Natural killer cell (primary cell): ENCODE measurements around the gene SEMA5A. TPM values are rescaled to one million over a fixed set of nuclear protein-coding genes. Genes with fewer than 3 reads are reported as not detected.

Experiments
- ATAC-seq, 3 donors: fragments of 150-1000 bp in 2 of 3; fragments of 200-7000 bp in 1 of 3; cut with Tn5 transposase; 1 replicate in 1 of 3; 2 replicates in 2 of 3; pipeline ENCODE4 v1.10.0; 2021; ENCODE audit warnings: mild to moderate bottlenecking in 2 of 3, moderate library complexity in 2 of 3
- DNase-seq, 2 donors: peaks; one replicate each; pipeline versions ENCODE4 v3.0.0 to v3.0.0-alpha.2; 2013 to 2021; ENCODE audit warnings: mixed read lengths in 1 of 2
- H3K27ac ChIP-seq: one replicate; pipeline ENCODE4 v1.5.1; 2013; ENCODE audit warnings: mild to moderate bottlenecking, low read length
- H3K27me3 ChIP-seq: one replicate; pipeline ENCODE4 v1.6.1; 2013; ENCODE audit warnings: low read length; ENCODE audit not compliant: control insufficient read depth, insufficient read depth
- H3K36me3 ChIP-seq: one replicate; pipeline ENCODE4 v1.6.1; 2013; ENCODE audit warnings: low read length; ENCODE audit not compliant: control insufficient read depth, insufficient read depth
- H3K4me1 ChIP-seq: one replicate; pipeline ENCODE4 v1.6.1; 2013; ENCODE audit warnings: low read length; ENCODE audit not compliant: control insufficient read depth, insufficient read depth
- H3K4me3 ChIP-seq: one replicate; pipeline ENCODE4 v1.5.1; 2013; ENCODE audit warnings: low read length
- H3K9me3 ChIP-seq: one replicate; pipeline ENCODE4 v1.6.1; 2013; ENCODE audit warnings: low read length; ENCODE audit not compliant: control insufficient read depth, insufficient read depth
- H3K27ac Mint-ChIP-seq, 2 donors: one replicate each; pipeline ENCODE4 v1.8.0; 2022; ENCODE audit warnings: mild to moderate bottlenecking in 2 of 2, mixed read lengths in 2 of 2, moderate library complexity in 1 of 2
- H3K27me3 Mint-ChIP-seq, 2 donors: one replicate each; pipeline ENCODE4 v1.8.0; 2022; ENCODE audit warnings: low read depth in 2 of 2, mixed read lengths in 2 of 2
- H3K36me3 Mint-ChIP-seq: one replicate; pipeline ENCODE4 v1.8.0; 2022; ENCODE audit warnings: mixed read lengths
- H3K4me1 Mint-ChIP-seq, 2 donors: one replicate each; pipeline ENCODE4 v1.8.0; 2022; ENCODE audit warnings: mixed read lengths in 2 of 2
- H3K4me3 Mint-ChIP-seq: one replicate; pipeline ENCODE4 v1.8.0; 2022; ENCODE audit warnings: mild to moderate bottlenecking, moderate library complexity, mixed read lengths
- H3K9me3 Mint-ChIP-seq, 2 donors: one replicate each; pipeline ENCODE4 v1.8.0; 2022; ENCODE audit warnings: mixed read lengths in 2 of 2
- WGBS: methylation state at CpG from one replicate; pipeline ENCODE4 v1.1.7; 2013; ENCODE audit warnings: missing lambda C conversion rate; ENCODE audit not compliant: insufficient coverage; 5-methylcytosine and 5-hydroxymethylcytosine counted together
- intact Hi-C: fragments of 100-400 bp; cut with micrococcal nuclease; formaldehyde crosslinking; loops from one replicate; pipeline ENCODE4 v1.14.2; 2022
- total RNA-seq, 4 donors: library from RNA; stranded (reverse); fragments of 120-200 nt in 1 of 4; gene quantifications; one replicate each; pipeline versions ENCODE4 v1.2.3 to v1.2.4, GENCODE V29; 2013 to 2022
- TF ChIP-seq, protein P1 (sequence below): fragments of 200-600 bp; IDR thresholded peaks from one replicate; pipeline ENCODE4 v1.8.0; 2022; ENCODE audit warnings: antibody characterized with exemption

Gene SEMA5A
- total RNA-seq, 3 donors from 2014 or later (not counting 1 experiment from before 2014, with no cell fraction given) = 0.15 TPM; not detected in 2

DNA sequence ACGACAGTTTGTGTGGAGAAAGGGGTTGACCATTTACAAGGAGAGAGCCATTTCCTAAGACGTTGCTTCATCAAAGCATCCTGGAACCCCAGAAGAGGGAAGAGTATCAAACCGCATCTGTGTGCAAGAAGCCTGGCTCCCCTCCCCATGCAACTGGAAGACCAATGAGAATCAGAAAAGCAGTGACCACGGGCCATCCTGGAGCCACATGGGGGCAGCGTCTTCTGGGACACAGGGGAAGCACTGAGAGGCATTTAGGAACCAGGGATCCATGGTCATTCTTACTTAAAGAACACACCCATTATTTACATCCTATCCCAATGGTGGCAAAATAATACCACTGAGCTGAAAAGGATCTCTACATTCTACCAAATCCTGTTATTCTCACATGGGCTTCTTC lies 29.3 kb downstream of the SEMA5A start:
- Mint-ChIP-seq H3K27ac (no peak overlapping the region), H3K36me3 (no peaks in the 10 kb centered on the region), H3K4me1 (no peaks in the 10 kb centered on the region), H3K27me3 (no peaks in the 10 kb centered on the region), H3K9me3 (peaks cover 5 to 6% of the 10 kb centered on the region in 2 donors), H3K4me3 (no peak overlapping the region)
- ATAC-seq (no peak), DNase-seq (no peak)
- Histone ChIP-seq H3K27me3 (no peaks in the 10 kb centered on the region), H3K4me1 (no peaks in the 10 kb centered on the region), H3K9me3 (no peaks in the 10 kb centered on the region), H3K4me3 (no peak overlapping the region), H3K36me3 (no peaks in the 10 kb centered on the region), H3K27ac (no peak overlapping the region)
- 78% methylated on average over 5 of the region's 5 CpGs for WGBS
- TF ChIP-seq, protein P1, sequence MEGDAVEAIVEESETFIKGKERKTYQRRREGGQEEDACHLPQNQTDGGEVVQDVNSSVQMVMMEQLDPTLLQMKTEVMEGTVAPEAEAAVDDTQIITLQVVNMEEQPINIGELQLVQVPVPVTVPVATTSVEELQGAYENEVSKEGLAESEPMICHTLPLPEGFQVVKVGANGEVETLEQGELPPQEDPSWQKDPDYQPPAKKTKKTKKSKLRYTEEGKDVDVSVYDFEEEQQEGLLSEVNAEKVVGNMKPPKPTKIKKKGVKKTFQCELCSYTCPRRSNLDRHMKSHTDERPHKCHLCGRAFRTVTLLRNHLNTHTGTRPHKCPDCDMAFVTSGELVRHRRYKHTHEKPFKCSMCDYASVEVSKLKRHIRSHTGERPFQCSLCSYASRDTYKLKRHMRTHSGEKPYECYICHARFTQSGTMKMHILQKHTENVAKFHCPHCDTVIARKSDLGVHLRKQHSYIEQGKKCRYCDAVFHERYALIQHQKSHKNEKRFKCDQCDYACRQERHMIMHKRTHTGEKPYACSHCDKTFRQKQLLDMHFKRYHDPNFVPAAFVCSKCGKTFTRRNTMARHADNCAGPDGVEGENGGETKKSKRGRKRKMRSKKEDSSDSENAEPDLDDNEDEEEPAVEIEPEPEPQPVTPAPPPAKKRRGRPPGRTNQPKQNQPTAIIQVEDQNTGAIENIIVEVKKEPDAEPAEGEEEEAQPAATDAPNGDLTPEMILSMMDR = no peak
- intact Hi-C loops = no loop called here

- H3K4me1 Mint-ChIP-seq = no peaks in the 10 kb centered on the region
- Histone ChIP-seq H3K27ac (no peak overlapping the region), H3K4me1 (no peaks in the 10 kb centered on the region), H3K27me3 (no peaks in the 10 kb centered on the region), H3K9me3 (no peaks in the 10 kb centered on the region), H3K4me3 (no peak overlapping the region), H3K36me3 (no peaks in the 10 kb centered on the region)
- peaks cover 5 to 6% of the 10 kb centered on the region in 2 donors for H3K9me3 Mint-ChIP-seq
- intact Hi-C loops = no loop called here
- DNase-seq (no peak), ATAC-seq (no peak)
- H3K27me3 Mint-ChIP-seq = no peaks in the 10 kb centered on the region
- no peaks in the 10 kb centered on the region for H3K36me3 Mint-ChIP-seq
- H3K4me3 Mint-ChIP-seq = no peak overlapping the region
- H3K27ac Mint-ChIP-seq = no peak overlapping the region
- WGBS = 83% methylated on average over 3 of the region's 3 CpGs
- TF ChIP-seq, protein P1 = no peak
These were observed 30.4 kb downstream of the SEMA5A start for GRCh38 chr5:9515436-9515835.

DNA sequence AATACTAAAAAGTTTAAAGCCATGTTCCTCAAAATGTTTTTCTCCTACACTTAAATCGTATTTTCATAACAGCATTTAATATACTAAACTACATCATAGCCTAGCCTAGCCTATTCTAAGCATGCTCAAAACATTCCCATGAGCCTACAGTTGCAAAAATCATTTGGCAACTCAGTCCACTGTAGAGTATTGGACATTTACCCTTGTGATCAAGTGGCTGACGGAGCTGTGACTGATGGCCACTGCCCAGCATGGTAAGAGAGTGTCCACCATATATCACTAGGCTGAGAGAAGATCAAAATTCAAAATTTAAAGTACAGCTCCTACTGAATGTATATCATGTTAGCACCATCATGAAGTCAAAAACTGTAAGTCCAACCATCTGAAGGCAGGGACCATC lies 30.9 kb downstream of the SEMA5A start:
- TF ChIP-seq, protein P1 = no peak
- no peak overlapping the region for H3K27ac ChIP-seq
- H3K4me1 ChIP-seq = no peaks in the 10 kb centered on the region
- whole genome bisulfite sequencing = 79% methylated on average over 2 of the region's 2 CpGs
- no peaks in the 10 kb centered on the region for H3K27me3 ChIP-seq
- H3K36me3 ChIP-seq = no peaks in the 10 kb centered on the region
- no peaks in the 10 kb centered on the region for H3K9me3 ChIP-seq
- H3K4me3 ChIP-seq = no peak overlapping the region
- Mint-ChIP-seq H3K27me3 (no peaks in the 10 kb centered on the region), H3K36me3 (no peaks in the 10 kb centered on the region), H3K9me3 (peaks cover 5 to 6% of the 10 kb centered on the region in 2 donors), H3K4me3 (no peak overlapping the region), H3K27ac (no peak overlapping the region), H3K4me1 (no peaks in the 10 kb centered on the region)
- ATAC-seq = no peak
- intact Hi-C loops = no loop called here
- no peak for DNase-seq

DNA sequence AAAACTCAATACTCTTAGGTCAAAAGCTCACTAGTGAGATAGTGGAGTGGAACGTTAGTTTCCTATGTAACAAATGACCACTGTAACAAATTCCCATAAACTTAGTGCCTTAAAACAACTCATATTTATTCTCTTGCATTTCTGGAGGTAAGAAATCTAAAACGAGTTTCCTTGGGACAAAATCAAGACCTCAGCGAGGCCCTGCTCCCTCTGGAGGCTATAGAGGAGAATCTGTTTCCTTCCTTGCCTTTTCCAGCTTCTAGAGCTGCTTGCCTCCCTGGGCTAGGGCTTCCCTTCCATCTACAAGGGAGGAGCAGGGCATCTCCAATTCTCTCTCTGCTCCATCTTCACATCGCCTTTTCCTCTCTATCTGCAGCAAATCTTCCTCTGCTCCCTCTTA lies 32.0 kb downstream of the SEMA5A start:
- Histone ChIP-seq H3K27ac (no peak overlapping the region), H3K27me3 (no peaks in the 10 kb centered on the region), H3K36me3 (no peaks in the 10 kb centered on the region), H3K4me1 (no peaks in the 10 kb centered on the region), H3K9me3 (no peaks in the 10 kb centered on the region), H3K4me3 (no peak overlapping the region)
- Mint-ChIP-seq H3K4me3 (no peak overlapping the region), H3K4me1 (no peaks in the 10 kb centered on the region), H3K27ac (no peak overlapping the region), H3K9me3 (peaks cover 5% of the 10 kb centered on the region in 2 donors), H3K27me3 (no peaks in the 10 kb centered on the region), H3K36me3 (no peaks in the 10 kb centered on the region)
- 47% methylated on average over 3 of the region's 4 CpGs for WGBS
- TF ChIP-seq, protein P1 = no peak
- intact Hi-C loops = no loop called here
- no peak for ATAC-seq
- no peak for DNase-seq
